ENCODE data around the gene VWA7. TPM values are rescaled to one million over a fixed set of nuclear protein-coding genes. Genes with fewer than 3 reads are reported as not detected.
A peak's percentile ranks its signal among the peaks of the same experiment; 100 is the strongest.
"Not testable (repeated sequence)": the region's sequence is repeated elsewhere in the genome, so short reads cannot be mapped to it uniquely, and the experiment has no call there.

Gene VWA7, protein sequence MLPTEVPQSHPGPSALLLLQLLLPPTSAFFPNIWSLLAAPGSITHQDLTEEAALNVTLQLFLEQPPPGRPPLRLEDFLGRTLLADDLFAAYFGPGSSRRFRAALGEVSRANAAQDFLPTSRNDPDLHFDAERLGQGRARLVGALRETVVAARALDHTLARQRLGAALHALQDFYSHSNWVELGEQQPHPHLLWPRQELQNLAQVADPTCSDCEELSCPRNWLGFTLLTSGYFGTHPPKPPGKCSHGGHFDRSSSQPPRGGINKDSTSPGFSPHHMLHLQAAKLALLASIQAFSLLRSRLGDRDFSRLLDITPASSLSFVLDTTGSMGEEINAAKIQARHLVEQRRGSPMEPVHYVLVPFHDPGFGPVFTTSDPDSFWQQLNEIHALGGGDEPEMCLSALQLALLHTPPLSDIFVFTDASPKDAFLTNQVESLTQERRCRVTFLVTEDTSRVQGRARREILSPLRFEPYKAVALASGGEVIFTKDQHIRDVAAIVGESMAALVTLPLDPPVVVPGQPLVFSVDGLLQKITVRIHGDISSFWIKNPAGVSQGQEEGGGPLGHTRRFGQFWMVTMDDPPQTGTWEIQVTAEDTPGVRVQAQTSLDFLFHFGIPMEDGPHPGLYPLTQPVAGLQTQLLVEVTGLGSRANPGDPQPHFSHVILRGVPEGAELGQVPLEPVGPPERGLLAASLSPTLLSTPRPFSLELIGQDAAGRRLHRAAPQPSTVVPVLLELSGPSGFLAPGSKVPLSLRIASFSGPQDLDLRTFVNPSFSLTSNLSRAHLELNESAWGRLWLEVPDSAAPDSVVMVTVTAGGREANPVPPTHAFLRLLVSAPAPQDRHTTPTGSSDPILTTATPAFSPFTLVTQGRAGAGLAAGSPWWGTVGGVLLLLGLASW
- polyA plus RNA-seq: 10 to 100 TPM in 1 of 4 donors, 1 to 10 TPM in 3; 2.9 to 11.9 (median 6.4) TPM
- long read RNA-seq, donor 1: 0 reads
- long read RNA-seq, donor 2: 0 reads
- long read RNA-seq, donor 3: 0 reads
- long read RNA-seq, donor 4: 0 reads
- long read RNA-seq, donor 5: 0 reads
- long read RNA-seq, donor 6: 0 reads
- long read RNA-seq, donor 7: 0 reads
- long read RNA-seq, donor 8: 0 reads
- long read RNA-seq, donor 9: 0 reads
- long read RNA-seq, donor 10: 0 reads

DNA sequence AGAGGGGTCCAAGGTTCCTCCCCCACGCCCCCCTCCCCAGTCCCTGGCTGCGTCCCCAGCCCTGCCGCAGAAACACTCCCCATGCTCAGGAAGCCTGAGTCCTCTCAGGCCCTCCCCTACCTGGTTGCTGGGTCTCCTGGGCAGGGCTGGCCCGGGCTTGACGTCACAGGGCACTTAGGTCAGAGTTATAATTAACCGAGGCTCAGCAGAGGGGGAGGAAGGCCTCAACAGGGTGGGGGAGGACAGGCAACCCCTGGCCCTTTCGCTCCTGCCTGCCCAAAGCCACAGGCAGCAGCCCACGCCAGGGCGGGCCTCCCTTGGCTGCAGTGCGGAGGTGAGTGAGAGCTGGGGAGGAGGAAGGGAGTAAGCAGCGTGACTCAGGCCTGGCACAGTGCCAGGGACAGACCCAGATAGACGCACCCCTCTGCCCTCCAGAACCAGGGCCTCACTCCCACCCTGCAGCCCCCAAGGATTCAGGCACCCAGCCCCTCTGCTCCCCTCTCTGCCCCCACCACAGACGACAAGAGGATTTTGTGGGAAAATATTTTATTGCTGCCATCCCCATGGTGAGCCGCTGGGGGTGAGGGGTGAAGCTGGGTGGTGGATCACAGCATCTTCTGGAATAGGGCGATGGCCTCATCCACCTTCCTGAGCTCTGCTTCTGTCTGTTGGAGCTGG lies at the start of gene VWA7:
Gene VWA7 (minus strand): TSS at position 340 of the 678 bp plus-strand sequence. CDS start 549 bp downstream, outside the sequence.
- DNase-seq (peak; percentile 89 to 96), FAIRE-seq (no peak)
- H3K36me3 ChIP-seq (ENCODE audit: control insufficient read depth in 3 of 3, insufficient read depth in 2 of 3, low read depth in 1 of 3, low read length in 3 of 3): peaks cover 0 to 49% (median 7%) of the 10 kb centered on the region in 3 donors
- H3K27ac ChIP-seq (ENCODE audit: low read depth in 1 of 3, low read length in 2 of 3): peak within 1 kb of the TSS; percentile 66 to 93 (median 79)
- no peaks in the 10 kb centered on the region for H3K9me3 ChIP-seq (ENCODE audit: control insufficient read depth in 2 of 2, insufficient read depth in 1 of 2, low read depth in 1 of 2, low read length in 1 of 2)
- peaks cover 0 to 37% (median 4%) of the 10 kb centered on the region in 3 donors for H3K4me1 ChIP-seq (ENCODE audit: control insufficient read depth in 3 of 3, insufficient read depth in 2 of 3, low read depth in 1 of 3, low read length in 2 of 3)
- H3K4me3 ChIP-seq (ENCODE audit: low read depth in 1 of 3, low read length in 3 of 3): peak within 1 kb of the TSS in 1 of 3 donors; percentile 41
- 11 to 18% (median 15%) methylated on average over 12 to 15 of the region's 15 CpGs for WGBS, 3 donors
- no peaks in the 10 kb centered on the region for H3K27me3 ChIP-seq (ENCODE audit: control insufficient read depth in 3 of 3, insufficient read depth in 3 of 3, low read length in 3 of 3)

DNA sequence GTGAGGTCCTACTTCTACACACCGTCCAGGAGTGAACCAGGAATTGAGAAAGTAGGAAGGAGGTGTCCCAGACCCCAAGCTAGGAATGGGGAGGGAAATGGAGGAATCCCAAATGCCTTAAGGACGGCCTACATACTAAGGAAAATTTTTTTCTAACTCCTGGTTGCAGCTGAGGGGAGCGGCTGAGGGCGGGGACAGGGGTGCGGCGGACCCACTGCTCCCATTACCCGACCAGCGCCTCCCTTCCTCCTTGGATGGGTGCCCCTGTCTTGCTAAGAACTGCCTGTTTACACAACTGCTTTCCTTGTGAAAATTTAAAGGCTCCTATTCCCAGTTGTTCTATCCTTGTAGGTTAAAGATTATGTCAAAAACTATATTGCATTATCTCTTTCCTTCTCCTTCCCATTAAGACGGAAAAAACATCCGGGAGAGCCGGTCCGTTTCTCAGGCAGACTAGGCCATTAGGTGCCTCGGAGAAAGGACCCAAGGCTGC lies 49.7 kb upstream of the VWA7 start:
- no peak for FAIRE-seq
- H3K4me1 ChIP-seq (ENCODE audit: control insufficient read depth in 3 of 3, insufficient read depth in 2 of 3, low read depth in 1 of 3, low read length in 2 of 3): peaks cover 0 to 24% (median 4%) of the 10 kb centered on the region in 3 donors

DNA sequence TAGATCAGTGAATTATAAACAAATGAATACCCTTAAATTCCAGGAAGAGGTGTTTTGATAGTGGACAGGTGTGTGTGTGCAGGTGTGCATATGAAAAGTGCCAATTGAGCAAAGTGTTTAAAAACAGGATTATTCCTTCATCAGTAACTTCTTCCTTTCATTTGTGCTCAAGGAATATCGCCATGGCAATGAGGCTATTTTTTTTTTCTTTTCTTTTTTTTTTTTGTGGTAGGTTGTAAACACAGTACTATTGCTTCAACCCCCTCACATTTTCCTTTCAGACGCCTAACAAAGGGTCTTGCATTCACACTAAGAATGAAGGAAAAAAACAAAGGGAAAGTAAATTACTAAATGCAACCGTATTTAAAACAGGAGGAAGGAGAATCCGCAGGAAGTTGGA lies 48.4 kb upstream of the VWA7 start:
- H3K27me3 ChIP-seq (ENCODE audit: control insufficient read depth in 3 of 3, insufficient read depth in 3 of 3, low read length in 3 of 3): no peaks in the 10 kb centered on the region
- no peak overlapping the region for H3K4me3 ChIP-seq (ENCODE audit: low read depth in 1 of 3, low read length in 3 of 3)
- H3K9me3 ChIP-seq (ENCODE audit: control insufficient read depth in 2 of 2, insufficient read depth in 1 of 2, low read depth in 1 of 2, low read length in 1 of 2): no peaks in the 10 kb centered on the region
- H3K36me3 ChIP-seq (ENCODE audit: control insufficient read depth in 3 of 3, insufficient read depth in 2 of 3, low read depth in 1 of 3, low read length in 3 of 3): no peaks in the 10 kb centered on the region
- FAIRE-seq: no peak
- DNase-seq: no peak
- peak overlapping the region; percentile 95 to 100 (median 96) for H3K27ac ChIP-seq (ENCODE audit: low read depth in 1 of 3, low read length in 2 of 3)
- 16 to 61% (median 36%) methylated on average over 4 of the region's 4 CpGs for WGBS, 3 donors
- peaks cover 0 to 29% (median 10%) of the 10 kb centered on the region in 3 donors for H3K4me1 ChIP-seq (ENCODE audit: control insufficient read depth in 3 of 3, insufficient read depth in 2 of 3, low read depth in 1 of 3, low read length in 2 of 3)

More for the DNA sequence above, 49.7 kb upstream of the VWA7 start:
- Histone ChIP-seq H3K27me3 (ENCODE audit: control insufficient read depth in 3 of 3, insufficient read depth in 3 of 3, low read length in 3 of 3) (no peaks in the 10 kb centered on the region), H3K36me3 (ENCODE audit: control insufficient read depth in 3 of 3, insufficient read depth in 2 of 3, low read depth in 1 of 3, low read length in 3 of 3) (peaks cover 0 to 4% (median 0%) of the 10 kb centered on the region in 3 donors), H3K9me3 (ENCODE audit: control insufficient read depth in 2 of 2, insufficient read depth in 1 of 2, low read depth in 1 of 2, low read length in 1 of 2) (no peaks in the 10 kb centered on the region), H3K27ac (ENCODE audit: low read depth in 1 of 3, low read length in 2 of 3) (peak overlapping the region; percentile 95 to 100 (median 96)), H3K4me3 (ENCODE audit: low read depth in 1 of 3, low read length in 3 of 3) (peak overlapping the region in 2 of 3 donors; percentile 44 to 77)
- WGBS, 3 donors: 1% methylated on average over 12 to 13 of the region's 13 CpGs
- DNase-seq: peak in 1 of 2 donors; percentile 92

DNA sequence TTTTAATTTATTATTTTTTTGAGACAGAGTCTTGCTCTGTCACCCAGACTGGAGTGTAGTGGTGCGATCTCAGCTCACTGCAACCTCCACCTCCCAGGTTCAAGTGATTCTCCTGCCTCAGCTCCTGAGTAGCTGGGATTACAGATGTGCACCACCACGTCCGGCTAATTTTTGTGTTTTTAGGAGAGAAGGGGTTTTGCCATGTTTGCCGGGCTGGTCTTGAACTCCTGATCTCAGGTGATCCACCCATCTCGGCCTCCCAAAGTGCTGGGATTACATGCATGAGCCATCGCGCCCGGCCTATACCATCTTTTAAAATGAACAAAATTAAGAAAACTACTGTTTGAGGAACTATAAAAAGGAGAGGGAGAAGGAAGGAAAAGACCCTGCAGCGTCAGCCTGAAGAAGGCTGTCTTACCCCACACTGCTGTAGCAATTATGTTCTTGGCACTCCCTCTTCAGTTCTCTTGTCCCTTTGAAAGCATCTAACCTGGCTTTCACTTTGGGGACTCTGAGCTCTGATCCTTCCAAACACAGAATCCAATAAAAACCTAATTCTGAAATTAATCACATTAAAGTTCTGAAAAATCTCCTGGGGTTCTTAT lies 46.6 kb upstream of the VWA7 start:
- not testable (repeated sequence) for FAIRE-seq, DNase-seq
- WGBS, 3 donors: 87 to 90% (median 87%) methylated on average over 9 of the region's 9 CpGs

DNA sequence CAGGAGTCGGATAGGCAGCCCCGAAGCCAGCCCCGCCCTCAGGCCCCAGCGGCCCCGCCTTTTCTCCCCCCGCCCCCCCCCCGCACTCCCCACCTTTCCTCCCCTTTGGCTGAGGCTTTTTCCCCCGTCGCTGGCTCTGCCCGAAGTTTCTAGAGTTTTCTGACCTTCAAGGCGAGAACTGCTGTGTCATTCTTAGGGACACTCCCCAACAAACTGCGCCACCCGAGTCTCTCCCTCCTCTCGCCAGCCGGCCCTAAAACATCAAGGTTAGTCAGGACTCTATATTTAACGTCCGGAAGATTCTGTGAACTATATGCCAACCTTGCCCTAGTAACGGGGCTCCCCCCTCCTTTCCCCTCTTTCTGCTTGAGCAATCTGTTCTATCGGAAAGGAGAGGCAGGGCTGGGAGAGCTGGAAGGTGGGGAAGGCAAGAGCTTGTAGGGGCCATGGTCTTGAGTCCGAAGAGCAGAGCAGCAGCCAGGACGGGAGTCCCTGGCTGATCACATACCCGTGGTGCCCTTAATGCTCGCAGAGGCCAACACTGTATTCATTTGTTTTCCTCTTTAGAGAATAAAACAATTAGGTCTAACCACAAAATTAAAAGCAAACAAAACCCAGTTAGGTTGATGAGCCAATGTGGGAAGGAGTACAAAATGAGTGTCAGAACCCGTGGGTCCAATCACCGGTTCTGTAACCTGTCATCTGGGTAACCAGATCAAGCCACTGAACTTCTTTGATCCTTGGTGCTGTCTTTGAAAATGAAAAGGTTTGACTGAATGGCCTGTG lies 45.1 kb upstream of the VWA7 start:
- FAIRE-seq (no peak), DNase-seq (peak; percentile 75 to 91)
- no peaks in the 10 kb centered on the region for H3K9me3 ChIP-seq (ENCODE audit: control insufficient read depth in 2 of 2, insufficient read depth in 1 of 2, low read depth in 1 of 2, low read length in 1 of 2)
- peak overlapping the region; percentile 12 to 77 (median 56) for H3K4me3 ChIP-seq (ENCODE audit: low read depth in 1 of 3, low read length in 3 of 3)
- WGBS, 3 donors: 0 to 1% (median 1%) methylated on average over 22 to 25 of the region's 25 CpGs
- peaks cover 0 to 4% (median 0%) of the 10 kb centered on the region in 3 donors for H3K36me3 ChIP-seq (ENCODE audit: control insufficient read depth in 3 of 3, insufficient read depth in 2 of 3, low read depth in 1 of 3, low read length in 3 of 3)
- H3K27me3 ChIP-seq (ENCODE audit: control insufficient read depth in 3 of 3, insufficient read depth in 3 of 3, low read length in 3 of 3): no peaks in the 10 kb centered on the region
- H3K4me1 ChIP-seq (ENCODE audit: control insufficient read depth in 3 of 3, insufficient read depth in 2 of 3, low read depth in 1 of 3, low read length in 2 of 3): peaks cover 0 to 53% (median 13%) of the 10 kb centered on the region in 3 donors
- H3K27ac ChIP-seq (ENCODE audit: low read depth in 1 of 3, low read length in 2 of 3): peak overlapping the region; percentile 80 to 98 (median 95)

More for the DNA sequence above, 46.6 kb upstream of the VWA7 start:
- H3K27me3 ChIP-seq (ENCODE audit: control insufficient read depth in 3 of 3, insufficient read depth in 3 of 3, low read length in 3 of 3); H3K9me3 ChIP-seq (ENCODE audit: control insufficient read depth in 2 of 2, insufficient read depth in 1 of 2, low read depth in 1 of 2, low read length in 1 of 2); H3K27ac ChIP-seq (ENCODE audit: low read depth in 1 of 3, low read length in 2 of 3); H3K36me3 ChIP-seq (ENCODE audit: control insufficient read depth in 3 of 3, insufficient read depth in 2 of 3, low read depth in 1 of 3, low read length in 3 of 3); H3K4me3 ChIP-seq (ENCODE audit: low read depth in 1 of 3, low read length in 3 of 3): not testable (repeated sequence)
- peaks cover 0 to 41% (median 12%) of the 10 kb centered on the region in 3 donors for H3K4me1 ChIP-seq (ENCODE audit: control insufficient read depth in 3 of 3, insufficient read depth in 2 of 3, low read depth in 1 of 3, low read length in 2 of 3)

DNA sequence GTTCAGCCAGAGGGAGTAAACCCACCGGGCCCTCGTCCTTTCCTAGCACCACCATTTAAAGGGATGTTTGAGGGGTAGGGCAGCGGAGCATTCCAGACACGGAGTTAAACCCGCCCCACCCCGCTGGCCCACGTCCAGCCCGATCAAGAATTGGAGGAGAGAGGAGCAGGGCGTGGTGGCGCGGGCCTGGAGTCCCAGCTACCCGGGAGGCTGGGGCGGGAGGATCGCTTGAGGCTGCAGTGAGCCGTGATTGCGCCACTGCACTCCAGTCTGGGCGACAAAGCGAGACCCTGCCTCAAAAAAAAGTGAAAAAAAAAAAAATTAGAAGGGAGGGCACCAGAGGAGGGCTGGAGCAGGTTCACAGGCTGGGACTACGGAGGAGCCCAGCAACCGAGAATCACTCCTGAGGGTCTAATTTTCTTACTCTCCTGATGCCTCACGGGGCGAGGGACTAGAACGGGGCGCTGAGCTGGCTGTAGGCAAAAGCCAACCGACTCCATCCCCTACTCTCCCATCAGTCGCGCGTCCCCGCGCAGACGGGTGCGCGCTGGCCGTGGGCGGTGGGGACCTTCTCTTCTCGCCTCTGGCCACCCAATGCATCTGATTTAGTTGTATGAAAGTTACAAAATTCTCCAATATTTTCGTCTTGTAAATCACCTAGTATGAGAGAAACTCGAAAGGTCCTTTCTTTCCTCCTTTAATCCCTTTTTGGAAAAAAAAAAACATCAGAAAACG lies 44.3 kb upstream of the VWA7 start:
- WGBS, 3 donors: 2 to 6% (median 4%) methylated on average over 39 of the region's 39 CpGs
- Histone ChIP-seq H3K4me1 (ENCODE audit: control insufficient read depth in 3 of 3, insufficient read depth in 2 of 3, low read depth in 1 of 3, low read length in 2 of 3) (peaks cover 0 to 49% (median 13%) of the 10 kb centered on the region in 3 donors), H3K27me3 (ENCODE audit: control insufficient read depth in 3 of 3, insufficient read depth in 3 of 3, low read length in 3 of 3) (no peaks in the 10 kb centered on the region), H3K4me3 (ENCODE audit: low read depth in 1 of 3, low read length in 3 of 3) (peak overlapping the region; percentile 12 to 77 (median 56)), H3K9me3 (ENCODE audit: control insufficient read depth in 2 of 2, insufficient read depth in 1 of 2, low read depth in 1 of 2, low read length in 1 of 2) (no peaks in the 10 kb centered on the region), H3K27ac (ENCODE audit: low read depth in 1 of 3, low read length in 2 of 3) (peak overlapping the region; percentile 77 to 95 (median 80)), H3K36me3 (ENCODE audit: control insufficient read depth in 3 of 3, insufficient read depth in 2 of 3, low read depth in 1 of 3, low read length in 3 of 3) (peaks cover 0 to 4% (median 0%) of the 10 kb centered on the region in 3 donors)
- FAIRE-seq (no peak), DNase-seq (peak in 1 of 2 donors; percentile 83)

All from small intestine (tissue), 16 donors.